KMS-11 (cell line): ENCODE data around the gene VWA3B.
A peak's percentile ranks its signal among the peaks of the same experiment; 100 is the strongest.

Source experiments
- H2AFZ ChIP-seq: fragments of 200-600 bp; sonication (generic); 2 replicates; pipeline ENCODE4 v1.6.1; 2016; ENCODE audit warnings: antibody characterized with exemption, mixed run types, low read depth
- H3K27ac ChIP-seq: fragments of 200-600 bp; sonication (generic); 2 replicates; pipeline ENCODE4 v1.6.1; 2016; ENCODE audit warnings: mild to moderate bottlenecking, mixed run types
- H3K27me3 ChIP-seq: fragments of 200-600 bp; sonication (generic); 2 replicates; pipeline ENCODE4 v1.6.1; 2017; ENCODE audit warnings: mild to moderate bottlenecking, low read depth, mixed run types, moderate library complexity; ENCODE audit not compliant: insufficient read depth
- H3K36me3 ChIP-seq: fragments of 200-600 bp; sonication (generic); 2 replicates; pipeline ENCODE4 v1.6.1; 2017; ENCODE audit warnings: mild to moderate bottlenecking, mixed run types; ENCODE audit not compliant: insufficient read depth
- H3K4me1 ChIP-seq: fragments of 200-600 bp; sonication (generic); 2 replicates; pipeline ENCODE4 v1.6.1; 2016; ENCODE audit warnings: mild to moderate bottlenecking, low read depth, mixed run types; ENCODE audit not compliant: poor library complexity, severe bottlenecking
- H3K4me2 ChIP-seq: fragments of 200-600 bp; sonication (generic); 2 replicates; pipeline ENCODE4 v1.7.0; 2016; ENCODE audit warnings: mild to moderate bottlenecking, mixed run types
- H3K4me3 ChIP-seq: fragments of 200-600 bp; sonication (generic); IDR thresholded peaks from 2 replicates; pipeline ENCODE4 v1.6.1; 2017; ENCODE audit warnings: low read depth, low read length, mixed read lengths; ENCODE audit not compliant: insufficient read depth
- H3K79me2 ChIP-seq: fragments of 200-600 bp; sonication (generic); 2 replicates; pipeline ENCODE4 v1.6.1; 2016; ENCODE audit warnings: low read depth, mixed run types; ENCODE audit not compliant: insufficient read depth
- H3K9ac ChIP-seq: fragments of 200-600 bp; sonication (generic); 2 replicates; pipeline ENCODE4 v1.6.1; 2016; ENCODE audit warnings: mild to moderate bottlenecking, mixed run types
- H4K20me1 ChIP-seq: fragments of 200-600 bp; sonication (generic); 2 replicates; pipeline ENCODE4 v1.6.1; 2016; ENCODE audit warnings: mild to moderate bottlenecking, mixed run types; ENCODE audit not compliant: insufficient read depth
- TF ChIP-seq, protein P1 (sequence below): fragments of 200-600 bp; sonication (generic); conservative IDR thresholded peaks from 2 replicates; pipeline ENCODE4 v1.6.1; 2017; ENCODE audit warnings: low read depth, mild to moderate bottlenecking, antibody characterized with exemption, low read length, moderate library complexity, mixed read lengths

Gene VWA3B

DNA sequence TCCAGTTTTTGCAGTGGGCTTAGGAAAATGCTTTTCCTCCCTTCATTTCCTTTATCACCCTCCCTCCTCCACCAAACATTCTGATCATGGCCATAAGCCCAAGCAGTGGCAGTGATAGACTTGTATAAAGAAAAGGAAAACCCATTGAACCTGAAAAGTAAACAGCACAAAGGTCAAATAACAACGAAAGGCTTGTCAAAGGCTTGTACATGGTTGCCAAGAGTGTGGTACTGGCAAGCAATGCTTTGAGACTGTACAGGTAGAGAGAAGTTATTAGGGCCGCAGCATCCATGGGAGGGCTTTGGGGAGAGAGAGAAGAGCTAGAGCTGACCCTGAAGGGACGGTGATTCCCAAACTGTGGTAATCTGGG, 2.1 kb upstream of the VWA3B start:
- H3K36me3 ChIP-seq: no peaks in the 10 kb centered on the region
- H3K4me1 ChIP-seq: peaks cover 16% of the 10 kb centered on the region
- no peak overlapping the region for H2AFZ ChIP-seq
- no peaks in the 10 kb centered on the region for H3K79me2 ChIP-seq
- TF ChIP-seq, protein P1, sequence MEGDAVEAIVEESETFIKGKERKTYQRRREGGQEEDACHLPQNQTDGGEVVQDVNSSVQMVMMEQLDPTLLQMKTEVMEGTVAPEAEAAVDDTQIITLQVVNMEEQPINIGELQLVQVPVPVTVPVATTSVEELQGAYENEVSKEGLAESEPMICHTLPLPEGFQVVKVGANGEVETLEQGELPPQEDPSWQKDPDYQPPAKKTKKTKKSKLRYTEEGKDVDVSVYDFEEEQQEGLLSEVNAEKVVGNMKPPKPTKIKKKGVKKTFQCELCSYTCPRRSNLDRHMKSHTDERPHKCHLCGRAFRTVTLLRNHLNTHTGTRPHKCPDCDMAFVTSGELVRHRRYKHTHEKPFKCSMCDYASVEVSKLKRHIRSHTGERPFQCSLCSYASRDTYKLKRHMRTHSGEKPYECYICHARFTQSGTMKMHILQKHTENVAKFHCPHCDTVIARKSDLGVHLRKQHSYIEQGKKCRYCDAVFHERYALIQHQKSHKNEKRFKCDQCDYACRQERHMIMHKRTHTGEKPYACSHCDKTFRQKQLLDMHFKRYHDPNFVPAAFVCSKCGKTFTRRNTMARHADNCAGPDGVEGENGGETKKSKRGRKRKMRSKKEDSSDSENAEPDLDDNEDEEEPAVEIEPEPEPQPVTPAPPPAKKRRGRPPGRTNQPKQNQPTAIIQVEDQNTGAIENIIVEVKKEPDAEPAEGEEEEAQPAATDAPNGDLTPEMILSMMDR: no peak
- H3K4me3 ChIP-seq: no peak overlapping the region
- H3K27ac ChIP-seq: no peak overlapping the region
- no peaks in the 10 kb centered on the region for H3K27me3 ChIP-seq
- no peak overlapping the region for H3K4me2 ChIP-seq
- no peaks in the 10 kb centered on the region for H4K20me1 ChIP-seq
- no peak overlapping the region for H3K9ac ChIP-seq

DNA sequence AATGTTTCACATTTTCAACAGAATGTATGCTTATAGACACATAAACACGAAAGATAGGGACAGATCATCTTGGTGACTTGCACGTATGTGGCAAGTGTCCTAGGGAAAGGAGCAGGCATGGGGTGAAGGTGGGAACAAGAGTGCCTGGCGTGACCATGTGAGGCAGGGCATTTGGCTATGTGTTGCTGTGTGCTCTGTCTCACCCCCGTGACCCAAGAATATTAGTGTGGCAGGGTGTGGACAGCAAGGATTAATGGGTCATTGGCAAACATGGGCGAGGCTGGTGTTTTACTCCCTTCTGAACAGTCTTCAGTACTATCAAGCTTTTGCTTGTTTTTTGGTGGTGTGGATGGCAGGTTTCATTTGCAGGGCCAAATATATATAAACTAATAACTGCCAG, 1.3 kb upstream of the VWA3B start:
- Histone ChIP-seq H3K4me1 (peaks cover 16% of the 10 kb centered on the region), H3K36me3 (no peaks in the 10 kb centered on the region), H4K20me1 (no peaks in the 10 kb centered on the region), H3K4me3 (no peak overlapping the region), H2AFZ (no peak overlapping the region), H3K4me2 (no peak overlapping the region), H3K79me2 (no peaks in the 10 kb centered on the region), H3K27ac (no peak overlapping the region), H3K27me3 (no peaks in the 10 kb centered on the region), H3K9ac (no peak overlapping the region)
- TF ChIP-seq, protein P1: no peak

DNA sequence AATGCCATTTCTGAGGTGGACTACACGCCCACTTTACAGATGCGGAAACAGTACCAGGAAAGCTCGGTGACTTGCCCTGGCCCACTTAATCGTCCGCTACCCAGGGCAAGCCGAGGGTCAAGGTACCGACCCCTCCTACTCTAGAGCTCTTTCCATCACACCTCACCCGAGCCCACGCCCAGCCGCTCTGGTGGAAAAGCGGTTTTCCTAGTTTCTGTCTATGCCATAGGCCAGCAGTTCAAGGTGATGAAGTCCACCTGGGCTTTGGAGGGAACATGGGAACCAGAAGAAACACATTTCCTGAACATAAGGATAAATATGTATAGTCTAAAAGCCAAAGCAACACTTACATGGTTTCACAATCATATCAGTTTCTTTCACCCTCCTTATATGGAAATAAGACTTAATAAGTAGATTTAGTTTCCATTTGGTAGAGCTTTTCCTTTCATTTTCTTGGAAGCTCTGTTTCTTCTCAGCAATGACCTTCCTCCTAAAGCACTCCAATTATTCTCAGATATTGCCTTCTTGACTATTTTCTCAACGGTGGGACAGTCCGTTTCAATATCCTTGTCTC, 567 bp downstream of the VWA3B start:
- Histone ChIP-seq H3K27ac (0 out of 2 replicates have a peak overlapping the region, but pooled peaks have one; percentile 12), H3K36me3 (no peaks in the 10 kb centered on the region), H4K20me1 (no peaks in the 10 kb centered on the region), H3K4me1 (peaks cover 16% of the 10 kb centered on the region), H3K4me3 (peak overlapping the region; percentile 91), H3K27me3 (no peaks in the 10 kb centered on the region), H2AFZ (peak overlapping the region; percentile 84), H3K79me2 (no peaks in the 10 kb centered on the region), H3K9ac (peak overlapping the region; percentile 55; the same call in 1 of the 2 replicates), H3K4me2 (peak overlapping the region; percentile 66)
- TF ChIP-seq, protein P1: no peak

DNA sequence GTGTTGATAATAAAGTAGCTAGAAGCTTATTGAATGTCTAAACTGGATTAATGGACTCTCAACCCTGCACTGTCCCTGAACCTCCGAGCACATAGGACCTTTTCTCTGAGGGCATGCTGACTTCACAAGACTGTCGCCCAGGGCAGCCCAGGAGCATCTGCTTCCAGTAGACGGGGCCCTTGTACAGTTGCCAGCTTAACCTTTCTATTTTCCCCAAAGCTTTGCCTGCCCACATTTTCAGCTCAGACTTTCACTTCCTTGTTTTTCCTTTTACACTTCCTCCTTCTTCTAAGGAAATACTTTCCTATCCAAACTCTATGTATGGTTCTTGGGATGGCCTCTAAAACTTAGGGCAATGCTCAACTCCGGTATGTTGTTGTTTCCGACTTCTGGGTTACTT, 1.3 kb downstream of the VWA3B start:
- H3K4me1 ChIP-seq: peaks cover 16% of the 10 kb centered on the region
- no peaks in the 10 kb centered on the region for H4K20me1 ChIP-seq
- no peak overlapping the region for H3K4me3 ChIP-seq
- H3K9ac ChIP-seq: no peak overlapping the region
- no peaks in the 10 kb centered on the region for H3K36me3 ChIP-seq
- H3K27ac ChIP-seq: no peak overlapping the region
- TF ChIP-seq, protein P1: no peak
- H3K79me2 ChIP-seq: no peaks in the 10 kb centered on the region
- no peak overlapping the region for H2AFZ ChIP-seq
- H3K4me2 ChIP-seq: no peak overlapping the region; the same call in 1 of the 2 replicates
- no peaks in the 10 kb centered on the region for H3K27me3 ChIP-seq
